Activated gamma-delta T cell (primary cell): ENCODE results near the gene ART1.
"Not testable (repeated sequence)": the region's sequence is repeated elsewhere in the genome, so short reads cannot be mapped to it uniquely, and the experiment has no call there.

Source experiments
- DNase-seq: peaks from one replicate; lab custom pipeline; 2025; lab: John Stamatoyannopoulos, UW
- total RNA-seq, 2 donors: gene quantifications; one replicate each; lab custom pipeline; 2026; lab: John Stamatoyannopoulos, UW

Gene ART1
- total RNA-seq, result 0 reads per million in 2 donors

GRCh38 chr11:3644817-3645235, at the start of gene ART1:
Gene ART1, plus strand, starts transcription at chr11:3645128. Its CDS starts 14,086 bp downstream, at chr11:3659214.
- DNase-seq, result no peak

GRCh38 chr11:3597743-3598142, 47.2 kb upstream of the ART1 start:
- DNase-seq, result not testable (repeated sequence)

DNA sequence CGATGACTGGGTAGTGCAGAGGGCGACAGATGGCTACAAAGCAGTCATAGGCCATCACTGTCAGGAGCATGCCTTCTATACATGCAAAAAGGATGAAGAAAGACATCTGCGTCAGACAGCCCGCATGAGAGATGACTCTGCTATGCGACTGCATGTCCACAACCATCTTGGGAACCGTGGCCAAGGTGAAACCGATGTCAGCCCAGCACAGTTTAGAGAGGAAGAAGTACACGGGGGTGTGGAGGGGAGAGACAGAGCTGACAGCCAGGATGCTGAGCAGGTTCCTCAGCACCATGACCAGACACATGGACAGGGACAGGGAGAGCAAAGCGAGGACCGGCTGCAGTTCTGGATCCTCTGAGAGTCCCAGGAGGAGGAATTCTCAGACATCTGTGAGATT, 44.7 kb upstream of the ART1 start:
- not testable (repeated sequence) for DNase-seq

- no peak for DNase-seq
Measured at GRCh38 chr11:3604167-3604566, 40.8 kb upstream of the ART1 start.

DNA sequence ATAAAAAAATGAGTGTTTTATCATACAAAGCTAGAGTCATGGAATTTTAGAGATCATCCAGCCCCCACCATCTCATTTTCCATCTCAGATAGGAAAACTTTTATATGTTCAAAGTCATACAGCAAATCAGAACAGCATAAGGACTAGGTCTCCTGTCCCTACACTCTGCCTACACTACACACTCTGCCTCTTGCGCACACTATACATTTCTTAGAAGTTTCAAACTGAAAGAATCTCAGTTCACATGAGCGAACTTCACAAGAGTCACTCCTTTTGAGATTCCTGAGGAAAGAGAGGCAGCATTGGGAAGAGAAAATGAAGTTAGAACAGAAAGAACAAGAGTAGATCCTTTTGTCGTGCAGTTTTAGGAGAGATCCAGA, 39.7 kb upstream of the ART1 start:
- no peak for DNase-seq

GRCh38 chr11:3605771-3606203, 39.1 kb upstream of the ART1 start:
- no peak for DNase-seq

DNA sequence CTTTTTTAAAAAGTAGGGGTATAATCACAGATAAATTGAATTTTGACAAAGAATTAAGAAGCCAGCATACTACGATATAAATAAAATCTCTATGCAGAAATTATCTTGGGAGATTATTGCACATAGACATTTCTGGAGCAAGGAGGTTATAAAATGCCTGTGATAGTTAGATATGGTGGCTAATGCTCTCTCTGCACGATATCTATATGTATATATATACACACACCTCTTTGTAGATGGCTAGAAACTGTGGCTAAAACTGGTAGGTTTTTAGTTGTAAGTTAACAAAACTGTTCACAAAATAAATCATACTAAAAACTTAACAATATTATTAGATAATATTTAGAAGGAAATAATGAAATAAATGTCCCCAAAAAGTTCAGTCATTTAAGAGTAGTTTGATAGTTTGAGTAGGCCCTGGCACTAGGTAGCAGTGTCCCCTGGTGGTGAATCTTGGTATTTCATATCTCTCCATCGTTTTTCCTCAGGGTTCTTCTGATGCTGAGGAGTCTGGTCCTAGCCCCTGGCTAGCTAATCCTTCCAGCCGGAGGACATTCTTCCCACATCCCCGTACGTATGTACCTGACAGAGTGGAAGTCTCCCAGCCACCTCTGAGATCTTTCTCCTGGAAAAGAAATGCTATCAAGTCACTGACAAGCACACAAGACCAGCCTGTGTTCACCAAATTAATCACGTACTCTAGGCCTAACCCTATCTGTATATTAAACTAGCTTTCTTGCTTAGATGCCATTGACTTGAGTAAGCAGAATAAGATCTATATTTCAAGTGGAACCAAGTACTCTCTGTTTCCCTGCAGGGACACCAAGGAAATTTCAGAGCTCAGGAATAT, 35.3 kb upstream of the ART1 start:
- no peak for DNase-seq

- no peak for DNase-seq
Measured at GRCh38 chr11:3610846-3611245, 34.1 kb upstream of the ART1 start.

DNA sequence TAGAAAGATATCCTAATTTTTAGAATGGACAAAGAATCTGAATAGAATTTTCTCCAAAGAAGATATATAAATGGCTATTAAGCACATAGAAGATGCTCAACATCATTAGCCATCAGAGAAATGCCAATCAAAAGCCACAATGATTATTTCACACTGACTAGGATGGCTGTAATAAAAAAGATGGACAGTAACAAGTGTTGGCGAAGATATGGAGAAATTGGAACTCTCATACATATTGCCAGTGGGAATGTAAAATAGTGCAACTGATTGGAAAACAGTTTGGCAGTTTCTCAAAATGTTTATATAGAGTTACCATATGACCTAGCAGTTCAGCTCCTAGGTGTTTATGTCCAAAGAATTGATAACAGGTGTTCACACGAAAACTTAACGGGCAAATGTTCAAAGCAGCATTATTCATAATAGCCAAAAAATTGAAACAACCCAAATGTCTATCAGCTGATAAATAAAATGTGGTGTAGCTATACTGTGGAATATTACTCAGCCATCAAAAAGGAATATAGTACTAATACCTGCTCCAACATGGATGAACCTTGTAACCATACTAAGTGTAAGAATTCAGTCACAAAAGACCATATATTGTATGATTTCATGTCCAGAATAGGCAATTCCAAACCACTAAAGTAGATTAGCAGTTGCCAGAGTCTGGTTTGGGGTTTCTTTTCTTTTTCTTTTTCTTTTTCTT, 32.8 kb upstream of the ART1 start:
- DNase-seq, result no peak

- no peak for DNase-seq
Measured at GRCh38 chr11:3613998-3614741, 30.8 kb upstream of the ART1 start.

GRCh38 chr11:3614742-3615171, 30.2 kb upstream of the ART1 start:
- no peak for DNase-seq

DNA sequence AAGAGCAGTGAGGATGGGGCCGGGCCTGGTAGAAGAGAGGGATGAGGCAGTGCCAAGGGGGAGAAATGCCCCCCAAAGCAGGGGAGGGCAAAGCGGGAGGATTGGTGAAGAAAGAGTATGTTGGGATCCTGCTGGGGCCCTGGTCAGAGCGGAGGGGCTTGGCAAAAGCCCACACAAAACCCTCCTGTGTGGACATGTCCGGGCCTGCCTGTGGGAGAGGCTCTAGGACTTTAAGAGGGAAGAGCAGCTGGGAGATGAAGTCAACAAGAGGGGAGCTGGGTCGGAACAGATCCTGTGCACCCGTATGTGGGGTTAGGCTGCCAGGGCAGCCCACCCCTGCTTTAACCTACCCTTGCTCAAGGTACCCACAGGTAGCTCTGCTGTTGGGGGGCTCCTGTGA, 28.9 kb upstream of the ART1 start:
- DNase-seq, result no peak

GRCh38 chr11:3616721-3617460, 28.0 kb upstream of the ART1 start:
- no peak for DNase-seq

DNA sequence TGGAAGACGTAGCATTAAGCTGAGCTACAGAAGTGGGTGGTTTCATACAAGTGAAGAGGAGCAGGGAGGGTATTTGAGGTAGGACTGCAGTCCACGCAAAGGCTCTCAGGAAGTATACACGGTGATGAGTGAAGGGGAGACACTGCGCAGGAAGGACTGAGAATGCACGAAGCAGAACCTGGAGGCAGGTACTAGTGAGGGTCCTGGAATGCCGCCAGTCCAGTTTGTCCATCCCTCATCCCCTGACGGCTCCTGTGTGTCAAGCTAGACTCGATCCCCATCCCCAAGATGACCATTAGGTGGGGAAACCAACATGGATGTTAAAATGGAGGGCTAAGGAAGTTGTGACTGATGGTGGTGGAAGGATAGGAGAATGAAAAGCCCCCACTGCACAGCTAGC, 26.9 kb upstream of the ART1 start:
- DNase-seq, result no peak

DNA sequence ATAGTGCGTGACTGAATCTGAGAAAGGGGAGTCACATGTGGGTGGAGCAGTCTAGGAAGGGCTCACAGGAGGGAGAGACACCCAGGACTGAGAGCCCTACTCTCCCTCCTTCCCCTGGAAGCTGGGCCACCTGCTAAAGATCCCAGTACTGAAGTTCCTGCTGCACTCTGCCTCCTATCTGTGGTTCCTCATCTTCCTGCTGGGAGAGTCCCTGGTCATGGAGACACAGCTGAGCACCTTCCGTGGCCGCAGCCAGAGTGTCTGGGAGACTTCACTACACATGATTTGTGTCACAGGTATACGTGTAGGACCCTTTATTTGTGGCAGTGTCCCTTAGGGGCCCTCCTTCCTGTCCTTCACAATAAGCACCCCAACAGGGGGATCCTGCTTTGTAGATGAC, 22.4 kb upstream of the ART1 start:
- DNase-seq, result no peak

DNA sequence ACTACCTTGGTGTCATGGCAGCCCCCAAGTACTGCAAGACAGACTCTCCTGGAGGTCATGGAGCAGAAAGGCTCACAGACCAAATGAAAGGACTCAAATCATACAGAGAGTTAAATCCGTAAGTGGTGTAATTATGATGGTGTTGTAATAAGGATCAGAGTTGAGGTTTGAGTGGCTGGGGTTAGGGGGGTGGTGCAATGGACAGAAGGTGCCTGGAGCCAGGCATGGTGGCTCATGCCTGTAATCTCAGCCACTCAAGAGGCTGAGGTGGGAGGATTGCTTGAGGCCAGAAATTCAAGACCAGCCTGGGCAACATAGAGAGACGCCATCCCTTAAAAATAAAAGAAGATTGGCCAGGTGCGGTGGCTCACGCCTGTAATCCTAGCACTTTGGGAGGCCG, 21.8 kb upstream of the ART1 start:
- DNase-seq, result no peak

DNA sequence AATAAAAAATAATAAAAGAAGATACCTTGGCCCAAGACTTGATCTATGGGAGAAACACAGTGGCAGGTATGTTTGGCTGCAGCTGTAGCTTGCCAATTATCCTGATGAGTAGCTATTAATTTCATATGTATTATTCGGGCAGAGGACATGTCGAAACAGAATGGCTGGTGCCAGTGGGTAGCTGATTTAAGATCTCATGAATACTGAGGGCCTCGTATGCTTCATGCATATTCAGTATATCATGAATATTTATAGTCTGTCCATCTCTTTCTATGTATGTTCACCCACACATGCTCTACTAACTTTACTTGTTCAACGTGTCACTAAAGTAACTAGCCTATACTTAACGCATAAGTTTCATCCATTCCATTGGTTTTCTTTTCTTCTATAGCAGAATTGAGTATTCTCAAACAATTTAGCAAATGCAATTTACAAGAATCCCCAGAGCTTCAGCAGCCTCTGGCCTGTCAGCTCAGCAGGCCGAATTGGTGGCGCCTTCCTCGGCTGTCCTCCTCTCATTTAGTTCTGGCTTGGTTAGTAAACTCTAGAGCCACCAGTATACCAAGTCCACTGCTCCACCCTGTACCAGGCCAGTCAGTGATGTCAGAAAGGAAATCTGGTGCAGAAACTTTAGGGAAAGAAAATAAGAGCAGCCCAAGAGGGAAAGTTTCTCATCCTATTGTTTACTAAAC, 21.0 kb upstream of the ART1 start:
- no peak for DNase-seq

GRCh38 chr11:3626250-3626960, 18.5 kb upstream of the ART1 start:
- no peak for DNase-seq

DNA sequence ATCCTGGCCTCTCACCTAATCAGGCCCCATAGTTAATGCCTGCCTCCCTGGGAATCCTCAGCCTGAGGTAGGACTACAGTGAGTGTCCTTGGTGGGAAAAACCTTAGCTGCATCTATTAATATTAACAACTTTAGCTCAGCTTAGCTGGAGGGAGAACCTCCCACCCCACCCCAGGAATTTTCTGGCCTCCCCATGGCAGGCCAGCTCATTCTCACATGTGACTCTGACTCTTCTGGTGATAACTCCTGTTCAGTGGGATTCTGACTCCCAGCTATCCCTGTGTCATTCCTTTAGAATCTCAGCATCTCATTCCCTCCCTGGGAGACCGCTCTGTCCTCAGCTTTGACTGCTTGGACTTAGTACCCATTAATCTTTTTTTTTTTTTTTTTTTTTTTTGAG, 17.6 kb upstream of the ART1 start:
- no peak for DNase-seq

GRCh38 chr11:3631331-3631730, 13.6 kb upstream of the ART1 start:
- DNase-seq, result no peak
